GM12892 (cell line): Measurements from ENCODE around the gene FRRS1L.

ENCODE experiments used
- DNase-seq: peaks from one replicate; pipeline ENCODE4 v3.0.0; 2011; ENCODE audit not compliant: insufficient read length
- FAIRE-seq: peaks from 2 replicates; lab custom pipeline; 2011; peaks lifted over from hg19 to GRCh38; lab: Jason Lieb, UNC
- POLR2A ChIP-seq: IDR thresholded peaks from 2 replicates; pipeline ENCODE4 v1.6.1; 2011; ENCODE audit warnings: low read depth, low read length, control low read depth
- POLR2AphosphoS5 ChIP-seq: IDR thresholded peaks from 2 replicates; pipeline ENCODE4 v1.6.1; 2011; ENCODE audit warnings: low read depth, low read length, control low read depth
- TAF1 ChIP-seq: IDR thresholded peaks from 2 replicates; pipeline ENCODE4 v1.6.1; 2011; ENCODE audit warnings: low read depth, mild to moderate bottlenecking, control low read depth, low read length, borderline replicate concordance

FRRS1L gene

GRCh38 chr9:109171926-109172325 lies 4.9 kb upstream of the FRRS1L start:
- DNase-seq (no peak), FAIRE-seq (no peak)
- no peak for TF ChIP-seq POLR2A
- TF ChIP-seq POLR2AphosphoS5 = no peak
- TF ChIP-seq TAF1 = no peak

DNA sequence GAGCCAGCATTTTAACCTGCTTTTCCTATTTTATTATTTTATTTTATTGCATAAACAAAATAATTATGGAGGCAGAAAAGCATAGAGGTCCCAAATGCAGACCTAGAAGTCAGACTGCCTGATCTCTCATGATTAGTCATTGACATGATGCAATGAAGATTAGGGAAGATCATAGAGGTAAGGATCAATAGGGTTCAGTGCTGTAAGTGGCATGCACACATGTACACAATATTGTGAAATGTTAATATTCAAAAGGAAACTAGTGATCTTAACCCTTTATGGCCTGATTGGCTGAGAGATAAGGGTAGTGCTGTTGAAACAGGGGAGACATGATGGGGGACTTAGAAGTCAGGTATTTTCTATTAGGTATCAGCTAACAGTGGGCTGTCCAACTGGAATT lies 1.1 kb upstream of the FRRS1L start:
- FAIRE-seq (no peak), DNase-seq (no peak)
- TF ChIP-seq POLR2A = no peak
- no peak for TF ChIP-seq POLR2AphosphoS5
- no peak for TF ChIP-seq TAF1

DNA sequence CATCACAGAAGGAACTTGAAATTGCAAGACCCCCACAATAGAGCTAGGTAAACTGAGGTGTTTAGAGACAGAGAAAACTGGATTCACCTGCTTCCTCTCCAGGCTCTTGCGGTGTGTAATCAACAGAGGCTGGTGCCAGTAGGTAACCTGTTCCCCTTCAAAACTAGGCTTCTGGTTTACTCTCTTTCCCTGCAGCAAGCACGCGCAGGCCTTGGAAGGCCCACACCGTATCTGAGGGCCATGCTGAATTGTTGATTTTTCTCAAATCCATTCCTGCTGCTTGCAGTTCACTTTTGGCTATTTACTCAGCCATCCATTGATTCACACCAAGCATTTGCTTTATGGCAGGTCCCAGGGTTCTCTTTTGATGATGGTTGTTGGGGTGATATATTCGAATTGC lies 667 bp upstream of the FRRS1L start:
- FAIRE-seq (no peak), DNase-seq (no peak)
- no peak for TF ChIP-seq TAF1
- TF ChIP-seq POLR2A = no peak
- TF ChIP-seq POLR2AphosphoS5 = no peak

DNA sequence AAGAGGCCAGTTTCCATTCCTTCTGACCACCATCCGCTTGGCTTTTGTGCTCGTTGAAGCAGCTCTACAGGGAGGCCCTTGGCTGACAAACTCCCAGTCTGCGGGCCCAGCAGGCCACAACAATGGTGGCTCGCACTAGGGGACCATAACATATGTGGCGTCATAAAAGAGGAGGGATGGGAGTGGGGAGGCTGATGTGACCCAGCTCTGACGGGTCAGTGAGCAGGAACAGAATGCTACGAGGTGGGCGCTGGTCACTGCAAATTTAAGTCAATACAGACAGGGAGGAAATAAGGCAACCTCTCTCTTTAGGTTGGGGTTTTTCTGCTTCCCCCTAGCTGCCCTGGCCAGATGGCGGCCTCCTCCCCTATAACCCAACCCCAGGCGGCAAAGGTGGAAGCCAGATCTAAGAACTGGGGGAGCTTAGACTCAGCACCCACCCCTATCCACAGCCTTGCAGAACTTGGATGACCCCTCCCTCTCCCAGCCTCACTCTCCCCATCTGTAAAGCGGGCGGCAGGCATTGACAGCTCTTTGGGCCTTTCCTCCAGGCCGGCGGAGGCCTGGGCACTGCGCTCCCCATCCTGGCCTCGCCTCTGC lies 778 bp downstream of the FRRS1L start:
- no peak for DNase-seq
- TF ChIP-seq POLR2AphosphoS5 = no peak
- TF ChIP-seq TAF1 = no peak
- TF ChIP-seq POLR2A = no peak
- FAIRE-seq = no peak

DNA sequence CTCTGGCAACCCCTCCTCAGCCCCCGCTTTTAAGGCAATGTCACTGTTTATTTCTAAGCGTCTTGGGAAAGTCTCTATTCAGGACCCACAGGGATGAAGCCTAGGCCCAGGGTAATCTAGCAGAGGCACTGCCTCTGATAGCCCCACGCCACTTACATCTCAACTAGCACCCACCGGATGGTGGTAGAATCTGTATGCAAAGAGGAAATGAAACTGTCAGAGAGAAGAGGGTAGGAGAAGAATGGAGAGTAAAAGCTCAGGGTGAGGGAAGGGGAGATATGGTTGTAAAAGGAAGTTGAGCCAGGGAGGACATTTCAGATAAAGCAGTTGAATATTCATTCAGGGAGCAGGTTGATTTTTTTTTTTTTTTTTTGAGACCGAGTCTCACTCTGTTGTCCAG lies 3.0 kb downstream of the FRRS1L start:
- DNase-seq = no peak
- no peak for TF ChIP-seq TAF1
- TF ChIP-seq POLR2A = no peak
- no peak for TF ChIP-seq POLR2AphosphoS5
- FAIRE-seq = no peak

GRCh38 chr9:109163194-109163593 lies 3.9 kb downstream of the FRRS1L start:
- DNase-seq = no peak
- FAIRE-seq = no peak
- TF ChIP-seq TAF1 (no peak), POLR2AphosphoS5 (no peak), POLR2A (no peak)

DNA sequence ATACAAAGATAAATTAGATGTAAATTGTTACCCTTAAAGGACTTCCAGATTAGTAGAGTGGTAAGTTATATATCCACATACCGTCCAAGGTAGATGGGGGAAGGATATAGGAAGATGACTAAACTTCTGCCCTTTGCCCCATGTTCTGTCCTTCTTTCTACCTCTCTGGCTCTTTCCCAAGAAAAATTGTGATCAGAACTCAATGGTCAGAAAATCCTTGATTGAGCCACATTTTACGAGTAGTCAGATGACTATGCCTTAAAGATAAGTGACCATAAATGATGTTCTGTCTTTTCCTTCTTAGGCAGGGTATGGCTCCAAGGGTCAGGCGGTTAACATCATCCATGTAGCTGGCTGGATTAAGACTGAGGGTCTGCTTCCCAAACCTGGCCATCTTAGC lies 4.4 kb downstream of the FRRS1L start:
- no peak for FAIRE-seq
- TF ChIP-seq POLR2AphosphoS5 (no peak), POLR2A (no peak), TAF1 (no peak)
- no peak for DNase-seq

GRCh38 chr9:109161471-109161870 lies 5.6 kb downstream of the FRRS1L start:
- DNase-seq (no peak), FAIRE-seq (no peak)
- no peak for TF ChIP-seq POLR2AphosphoS5
- no peak for TF ChIP-seq POLR2A
- no peak for TF ChIP-seq TAF1

DNA sequence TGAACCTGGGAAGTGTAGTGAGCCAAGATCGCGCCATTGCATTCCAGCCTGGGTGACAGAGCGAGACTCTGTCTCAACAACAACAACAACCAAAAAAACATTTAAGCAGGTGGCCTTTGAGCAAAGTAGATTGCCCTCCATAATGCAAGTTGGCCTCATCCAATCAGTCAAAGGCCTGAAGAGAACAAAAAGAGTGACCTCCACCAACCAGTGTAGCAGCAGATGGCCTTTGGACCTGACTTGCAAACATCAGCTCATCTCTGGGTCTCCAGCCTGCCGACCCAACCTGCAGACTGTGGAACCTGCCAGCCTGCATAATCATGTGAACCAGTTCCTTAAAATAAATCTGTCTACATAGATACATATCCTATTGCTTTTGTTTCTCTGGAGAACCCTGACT lies 7.5 kb downstream of the FRRS1L start:
- TF ChIP-seq POLR2AphosphoS5 (no peak), POLR2A (no peak), TAF1 (no peak)
- no peak for FAIRE-seq
- DNase-seq = no peak

DNA sequence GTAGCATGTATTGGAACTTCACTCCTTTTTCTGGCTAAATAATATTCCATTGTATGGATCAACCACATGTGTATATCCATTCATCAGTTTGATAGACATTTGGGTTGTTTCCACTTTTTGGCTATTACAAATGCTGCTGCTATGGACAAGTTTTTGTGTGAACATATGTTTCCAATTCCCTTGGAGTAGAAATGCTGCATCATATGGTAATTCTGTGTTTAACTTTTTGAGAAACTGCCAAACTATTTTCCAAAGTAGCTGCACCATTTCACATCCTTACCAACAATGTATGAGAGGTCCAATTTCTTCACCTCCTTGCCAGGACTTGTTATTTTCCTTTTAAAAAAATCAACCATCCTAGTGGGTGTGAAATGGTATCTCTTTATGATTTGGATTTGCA lies 8.4 kb downstream of the FRRS1L start:
- DNase-seq (no peak), FAIRE-seq (no peak)
- TF ChIP-seq POLR2AphosphoS5 (no peak), POLR2A (no peak), TAF1 (no peak)

DNA sequence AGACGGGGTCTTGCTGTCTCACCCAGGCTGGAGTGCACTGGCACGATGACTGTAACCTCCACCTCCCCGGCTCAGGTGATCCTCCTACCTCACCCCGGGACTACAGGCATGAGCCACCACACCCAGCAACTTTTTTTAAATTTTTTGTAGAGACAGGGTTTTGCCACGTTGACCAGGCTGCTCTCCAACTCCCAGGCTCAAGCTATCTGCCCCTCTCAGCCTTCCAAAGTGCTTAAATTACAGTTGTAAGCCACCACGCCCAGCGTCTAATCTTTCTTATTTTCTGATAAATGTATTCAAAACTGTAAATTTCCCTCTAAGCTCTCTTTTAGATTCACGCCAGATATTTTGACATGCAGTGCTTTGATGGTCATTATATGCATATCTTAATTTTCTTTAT lies 10.3 kb downstream of the FRRS1L start:
- TF ChIP-seq TAF1 (no peak), POLR2AphosphoS5 (no peak), POLR2A (no peak)
- DNase-seq (no peak), FAIRE-seq (no peak)

- no peak for DNase-seq
- FAIRE-seq = no peak
- TF ChIP-seq POLR2AphosphoS5 (no peak), POLR2A (no peak), TAF1 (no peak)
Observed at GRCh38 chr9:109150925-109151545, 16.0 kb downstream of the FRRS1L start.

DNA sequence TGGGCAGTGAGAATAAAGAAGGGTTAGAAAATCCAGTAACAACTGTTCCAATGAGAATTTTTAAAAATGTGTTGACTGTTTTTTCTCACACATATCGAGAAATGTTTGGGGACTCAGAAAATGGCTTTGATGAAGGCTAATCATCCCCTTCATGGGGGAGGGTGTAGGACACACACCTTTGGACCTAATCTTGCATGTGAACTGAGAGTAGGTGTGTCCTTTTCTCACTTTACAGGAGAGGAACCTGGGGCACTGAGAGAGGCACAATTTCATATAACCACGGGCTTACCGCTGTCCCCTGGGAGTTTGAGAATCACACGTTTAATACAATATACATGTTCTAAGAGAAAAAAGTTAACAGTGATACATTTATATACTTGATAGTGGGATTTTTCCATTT lies 17.3 kb downstream of the FRRS1L start:
- TF ChIP-seq POLR2A = no peak
- no peak for TF ChIP-seq POLR2AphosphoS5
- no peak for TF ChIP-seq TAF1
- FAIRE-seq (no peak), DNase-seq (no peak)
